HG02763 (cell line): ENCODE measurements around the gene TUFT1.
"Not testable (repeated sequence)": the region's sequence is repeated elsewhere in the genome, so short reads cannot be mapped to it uniquely, and the experiment has no call there.

Experiments
- ATAC-seq: cut with Tn5 transposase; IDR thresholded peaks from one replicate; pipeline ENCODE4 v1.9.1; 2021; ENCODE audit warnings: mild to moderate bottlenecking, moderate library complexity; ENCODE audit not compliant: unreplicated experiment

TUFT1 gene

GRCh38 chr1:151574575-151575529 is 34.7 kb downstream of the TUFT1 start:
- ATAC-seq: no peak

GRCh38 chr1:151577173-151577572 is 37.1 kb downstream of the TUFT1 start:
- ATAC-seq: no peak

DNA sequence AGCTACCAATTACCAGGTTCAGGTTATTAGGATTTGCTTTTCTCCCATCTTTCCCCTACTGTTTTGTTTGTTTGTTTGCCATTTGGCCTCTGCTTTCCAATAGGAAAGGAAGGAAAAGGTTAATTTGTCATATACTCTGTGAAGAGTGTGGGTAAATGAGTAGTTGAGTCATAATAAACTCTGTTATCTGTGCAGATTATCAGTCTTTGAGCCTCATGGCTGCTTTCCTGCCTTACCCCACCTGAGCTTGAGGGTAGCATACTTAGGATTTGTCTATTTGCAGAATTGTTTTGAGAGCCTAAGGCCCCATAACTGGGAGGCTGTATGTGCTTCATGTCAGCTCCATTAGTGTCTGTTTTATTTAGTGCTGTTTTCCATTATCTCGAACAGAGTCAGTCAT is 38.8 kb downstream of the TUFT1 start:
- no peak for ATAC-seq

GRCh38 chr1:151579436-151580225 is 39.5 kb downstream of the TUFT1 start:
- ATAC-seq: no peak

DNA sequence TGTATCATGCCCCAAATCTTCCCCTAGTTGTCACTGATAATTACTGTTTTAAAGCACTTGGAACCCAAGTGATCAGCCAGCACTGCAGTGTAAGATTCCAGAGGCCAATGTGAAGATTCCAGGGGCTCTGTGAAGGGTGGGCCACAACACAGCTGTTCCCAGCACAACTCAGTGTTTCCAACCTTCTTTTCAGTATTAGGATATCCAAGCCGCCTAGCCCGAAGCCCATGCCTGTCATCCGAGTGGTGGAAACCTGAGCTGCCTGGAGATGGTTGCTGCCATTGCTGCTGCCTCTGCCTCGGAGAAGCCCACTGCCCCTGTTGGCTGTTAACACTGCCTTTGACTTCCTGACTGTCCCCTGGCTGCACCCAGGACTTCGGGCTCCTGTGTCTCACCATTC is 41.3 kb downstream of the TUFT1 start:
- no peak for ATAC-seq

DNA sequence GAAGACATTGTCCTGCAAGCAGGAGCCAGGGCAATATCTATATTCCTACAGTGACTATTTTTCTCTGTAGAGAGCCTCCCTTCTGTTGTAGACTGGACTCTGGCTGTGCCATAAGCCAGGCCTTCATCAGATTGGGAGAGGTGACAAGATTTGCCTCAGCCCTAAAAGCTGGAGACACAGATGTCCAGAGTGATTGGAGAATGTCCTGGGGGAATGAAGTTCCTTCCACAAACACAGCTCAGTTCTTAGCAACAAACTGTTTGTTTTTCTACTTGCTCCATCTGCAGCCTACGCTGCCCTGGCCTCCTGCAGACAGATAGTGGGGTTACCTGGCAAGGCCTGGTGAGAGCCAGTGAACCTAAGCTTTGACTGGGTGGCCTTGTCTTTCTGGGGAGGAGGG is 41.8 kb downstream of the TUFT1 start:
- no peak for ATAC-seq

- ATAC-seq: no peak
Measured at GRCh38 chr1:151583796-151584195, 43.7 kb downstream of the TUFT1 start.

GRCh38 chr1:151584278-151584677 is 44.2 kb downstream of the TUFT1 start:
- no peak for ATAC-seq

- ATAC-seq: no peak
Measured at GRCh38 chr1:151584780-151585179, 44.7 kb downstream of the TUFT1 start.

- no peak for ATAC-seq
Measured at GRCh38 chr1:151585622-151586021, 45.5 kb downstream of the TUFT1 start.

DNA sequence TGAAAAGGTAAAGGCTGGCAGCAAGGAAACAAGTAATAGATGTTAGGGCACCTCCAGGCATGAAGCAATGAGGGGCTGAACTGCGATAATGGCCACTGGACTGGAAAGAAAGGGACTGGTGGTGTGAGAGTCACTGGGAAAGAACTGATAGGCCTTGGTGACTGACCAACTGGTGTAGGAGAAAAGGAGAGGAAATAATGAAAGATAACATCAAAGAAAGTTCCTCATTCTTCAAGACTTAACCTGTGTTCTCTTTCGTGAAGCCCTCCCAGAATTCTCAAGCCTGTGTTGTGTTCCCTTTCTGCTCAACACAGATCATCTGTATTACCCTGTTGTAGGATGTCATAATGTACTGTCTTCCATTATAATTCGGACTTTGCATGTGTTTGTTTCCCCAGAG is 50.9 kb downstream of the TUFT1 start:
- no peak for ATAC-seq

DNA sequence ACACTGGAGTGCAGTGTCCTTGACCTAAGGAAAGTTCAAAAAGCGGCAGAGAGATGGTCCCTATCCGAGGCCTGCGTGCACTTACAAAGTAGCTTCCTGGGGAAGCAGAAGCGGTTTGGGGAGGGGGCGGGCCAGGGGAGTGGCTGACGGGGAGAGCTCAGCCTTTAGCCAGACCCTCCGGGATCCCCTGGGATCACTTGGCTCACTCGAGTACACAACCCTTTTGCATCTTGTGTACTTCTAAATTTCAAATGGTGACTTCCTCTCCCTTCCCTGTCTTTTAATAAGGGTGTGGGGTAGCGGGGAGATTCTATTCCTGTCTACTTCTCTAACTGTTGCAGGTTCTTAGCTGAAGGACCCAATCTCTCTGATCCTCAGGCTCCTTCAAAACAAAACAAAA is 53.6 kb downstream of the TUFT1 start:
- ATAC-seq: no peak

- peak; percentile 51 for ATAC-seq
Measured at GRCh38 chr1:151594143-151594625, 54.1 kb downstream of the TUFT1 start.

DNA sequence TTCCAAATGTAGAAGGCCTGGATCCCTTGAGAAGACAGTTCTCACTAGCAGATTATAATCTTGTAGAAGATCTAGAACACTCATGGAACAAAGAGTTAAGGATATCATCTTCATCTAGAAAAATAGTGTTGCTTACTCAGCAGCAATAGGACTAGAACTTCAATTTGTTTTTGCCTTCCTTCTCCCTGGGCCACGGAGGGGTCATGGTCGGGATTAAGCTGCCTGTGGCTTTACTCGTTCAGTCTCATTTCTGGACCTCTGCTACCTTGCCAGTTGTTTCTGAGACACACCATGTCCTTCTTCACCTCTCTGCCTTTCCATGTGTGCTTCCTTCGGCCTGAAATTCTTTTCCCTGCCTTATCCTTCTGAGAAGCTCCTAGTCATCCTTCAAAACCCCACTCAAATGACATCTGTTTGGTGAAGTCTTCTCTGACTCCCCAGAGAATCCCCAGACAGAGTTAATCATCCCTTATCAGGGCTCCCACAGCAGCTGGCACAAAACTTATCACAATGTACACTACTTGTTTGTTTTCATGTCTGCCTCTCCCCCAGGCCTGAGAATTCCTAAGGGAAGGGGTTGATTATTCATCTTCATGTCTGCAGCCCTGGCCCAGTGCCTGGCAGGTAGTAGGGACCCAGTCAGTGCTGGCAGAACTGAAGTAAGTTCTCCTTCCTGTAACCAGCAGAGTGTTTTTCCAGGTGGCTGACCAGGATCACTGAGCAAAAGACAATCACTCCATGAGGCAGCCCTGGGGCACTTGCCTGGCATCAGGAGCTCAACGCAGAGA is 56.3 kb downstream of the TUFT1 start:
- ATAC-seq: no peak

DNA sequence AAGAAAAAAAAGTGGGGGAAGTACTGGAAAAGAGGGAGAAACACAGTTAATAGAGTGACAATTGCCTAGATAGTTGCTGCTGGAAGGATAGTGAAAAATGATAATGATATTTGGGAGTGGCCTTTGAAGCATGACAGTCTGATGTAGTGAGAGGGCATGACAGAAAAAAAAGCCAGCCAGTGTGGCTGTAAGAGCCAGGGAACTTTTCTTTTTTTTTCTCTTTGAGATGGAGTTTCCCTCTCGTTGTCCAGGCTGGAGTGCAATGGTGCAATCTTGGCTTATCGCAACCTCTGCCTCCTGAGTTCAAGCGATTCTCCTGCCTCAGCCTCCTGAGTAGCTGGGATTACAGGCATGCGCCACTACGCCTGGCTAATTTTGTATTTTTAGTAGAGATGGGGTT is 62.4 kb downstream of the TUFT1 start:
- not testable (repeated sequence) for ATAC-seq

DNA sequence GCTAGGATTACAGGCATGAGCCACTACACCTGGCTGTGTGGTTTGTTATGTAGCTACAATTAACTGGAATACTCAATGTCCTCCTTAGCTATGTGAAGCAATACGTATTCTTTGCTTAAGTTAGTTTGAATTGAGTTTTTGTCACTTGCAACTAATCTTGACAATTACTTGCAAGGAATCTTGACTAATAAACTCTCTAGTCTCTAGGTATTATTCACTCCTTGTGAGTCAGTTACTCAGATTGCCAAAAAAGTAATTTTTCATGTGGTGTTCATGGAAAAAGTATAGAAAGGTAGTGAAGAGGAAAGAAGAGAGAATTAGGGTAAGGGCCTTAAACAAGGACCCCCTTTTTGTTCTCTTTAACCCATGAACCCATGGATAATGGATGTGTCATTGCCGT is 64.2 kb downstream of the TUFT1 start:
- ATAC-seq: no peak

DNA sequence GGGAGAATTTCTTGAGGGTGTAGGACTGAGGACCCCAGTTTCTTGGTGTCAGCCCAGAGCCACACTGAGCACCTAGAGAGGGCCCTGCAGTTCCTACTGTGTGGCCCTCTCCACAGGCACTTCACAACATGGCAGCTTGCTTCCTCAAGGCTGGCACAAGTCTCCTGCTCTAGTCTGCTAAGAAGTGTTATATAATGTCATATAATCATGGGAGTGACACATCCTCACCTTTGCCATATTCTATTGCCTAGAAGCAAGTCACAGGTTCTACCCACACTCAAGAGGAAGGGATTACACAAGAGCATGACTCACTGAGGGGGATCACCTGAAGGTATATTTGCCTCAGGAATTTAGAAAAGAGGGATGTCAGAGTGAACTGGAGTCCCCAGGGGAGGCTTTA is 66.3 kb downstream of the TUFT1 start:
- no peak for ATAC-seq

GRCh38 chr1:151606857-151607256 is 66.7 kb downstream of the TUFT1 start:
- ATAC-seq: no peak

DNA sequence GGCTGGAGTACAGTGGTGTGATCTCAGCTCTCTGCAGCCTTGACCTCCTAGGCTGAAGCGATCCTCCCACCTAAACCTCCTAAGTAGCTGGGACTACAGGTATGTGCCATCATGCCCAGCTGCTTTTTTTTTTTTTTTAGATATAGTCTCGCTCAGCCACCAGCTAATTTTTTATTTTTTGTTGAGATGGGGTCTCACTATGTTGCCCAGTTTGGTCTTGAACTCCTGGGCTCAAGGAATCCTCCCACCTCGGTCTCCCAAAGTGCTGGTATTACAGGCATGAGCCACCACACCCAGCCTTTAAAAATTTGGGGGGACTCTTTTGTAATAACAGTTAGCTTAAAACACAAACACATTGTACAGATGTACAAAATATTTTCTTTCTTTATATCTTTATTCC is 70.0 kb downstream of the TUFT1 start:
- ATAC-seq: no peak

DNA sequence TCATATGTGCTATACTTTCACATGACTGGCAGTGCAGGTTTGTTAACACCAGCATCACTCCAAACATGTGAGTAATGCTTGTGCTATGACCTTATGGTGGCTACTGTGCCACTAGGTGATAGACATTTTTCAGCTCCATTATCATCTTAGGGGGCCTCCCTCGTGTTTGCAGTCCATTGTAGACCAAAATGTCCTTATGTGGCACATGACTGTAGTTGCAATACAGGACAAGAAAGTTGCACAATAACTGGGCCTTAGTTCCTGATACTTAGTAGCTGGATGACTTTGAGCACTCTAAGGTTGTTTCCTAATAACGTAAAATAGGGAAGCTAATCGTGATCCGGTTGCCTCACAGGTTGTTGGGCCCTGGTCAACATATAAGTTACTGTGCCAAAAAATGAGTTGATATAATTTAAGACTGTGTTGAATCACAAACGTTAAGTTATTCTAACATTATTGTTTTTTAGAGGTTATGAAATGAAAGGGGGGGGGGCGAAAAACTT is 71.2 kb downstream of the TUFT1 start:
- no peak for ATAC-seq
